Liver (tissue), 3 donors: ENCODE measurements around the gene NUDT16L1.

Source experiments
- EGR1 ChIP-seq, 2 donors: IDR thresholded peaks; 2 replicates each; pipeline ENCODE4 v1.6.1; 2016 to 2018; ENCODE audit warnings: antibody characterized with exemption in 2 of 2, low read depth in 2 of 2
- FOXA1 ChIP-seq: IDR thresholded peaks from 2 replicates; pipeline ENCODE4 v1.6.1; 2016; ENCODE audit warnings: antibody characterized with exemption
- JUND ChIP-seq, 2 donors: IDR thresholded peaks; 2 replicates each; pipeline ENCODE4 v1.6.1; 2016; ENCODE audit warnings: antibody characterized with exemption in 2 of 2
- RAD21 ChIP-seq, 2 donors: IDR thresholded peaks; 2 replicates each; pipeline ENCODE4 v1.6.1; 2016; ENCODE audit warnings: antibody characterized with exemption in 2 of 2, mild to moderate bottlenecking in 2 of 2
- RXRA ChIP-seq, 2 donors: IDR thresholded peaks; 2 replicates each; pipeline ENCODE4 v1.6.1; 2017 to 2018; ENCODE audit warnings: antibody characterized with exemption in 2 of 2, mild to moderate bottlenecking in 1 of 2
- SP1 ChIP-seq: IDR thresholded peaks from 2 replicates; pipeline ENCODE4 v1.6.1; 2018; ENCODE audit warnings: antibody characterized with exemption, mild to moderate bottlenecking
- TAF1 ChIP-seq: conservative IDR thresholded peaks from 2 replicates; pipeline ENCODE4 v1.6.1; 2016; ENCODE audit warnings: antibody characterized with exemption, mild to moderate bottlenecking
- YY1 ChIP-seq: IDR thresholded peaks from 2 replicates; pipeline ENCODE4 v1.6.1; 2016; ENCODE audit warnings: antibody characterized with exemption, mild to moderate bottlenecking
- ZBTB33 ChIP-seq: IDR thresholded peaks from 2 replicates; pipeline ENCODE4 v1.6.1; 2016; ENCODE audit warnings: antibody characterized with exemption
- TF ChIP-seq, protein P1 (sequence below): IDR thresholded peaks from 2 replicates; pipeline ENCODE4 v1.6.1; 2016; ENCODE audit warnings: antibody characterized with exemption
- TF ChIP-seq, protein P2 (sequence below): fragments of 150-350 bp; IDR thresholded peaks from 2 replicates; pipeline ENCODE4 v1.5.1; 2017; ENCODE audit warnings: improper control_type of control experiment, low read depth, low read length; ENCODE audit not compliant: missing input control
- TF ChIP-seq, protein P3 (sequence below): IDR thresholded peaks from 2 replicates; pipeline ENCODE4 v1.6.1; 2016; ENCODE audit warnings: antibody characterized with exemption
- donor health status: healthy.
- donor health status: healthy.

- TF ChIP-seq FOXA1 (no peak), RXRA (IDR thresholded peaks at IDR 0.05) (no peak), ZBTB33 (no peak), JUND (IDR thresholded peaks at IDR 0.05) (no peak), EGR1 (IDR thresholded peaks at IDR 0.05; ENCODE audit: low read depth in 2 of 2) (no peak), SP1 (no peak), RAD21 (IDR thresholded peaks at IDR 0.05) (no peak), TAF1 (no peak), YY1 (no peak)
- TF ChIP-seq, protein P1, sequence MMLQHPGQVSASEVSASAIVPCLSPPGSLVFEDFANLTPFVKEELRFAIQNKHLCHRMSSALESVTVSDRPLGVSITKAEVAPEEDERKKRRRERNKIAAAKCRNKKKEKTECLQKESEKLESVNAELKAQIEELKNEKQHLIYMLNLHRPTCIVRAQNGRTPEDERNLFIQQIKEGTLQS: no peak
- TF ChIP-seq, protein P2, sequence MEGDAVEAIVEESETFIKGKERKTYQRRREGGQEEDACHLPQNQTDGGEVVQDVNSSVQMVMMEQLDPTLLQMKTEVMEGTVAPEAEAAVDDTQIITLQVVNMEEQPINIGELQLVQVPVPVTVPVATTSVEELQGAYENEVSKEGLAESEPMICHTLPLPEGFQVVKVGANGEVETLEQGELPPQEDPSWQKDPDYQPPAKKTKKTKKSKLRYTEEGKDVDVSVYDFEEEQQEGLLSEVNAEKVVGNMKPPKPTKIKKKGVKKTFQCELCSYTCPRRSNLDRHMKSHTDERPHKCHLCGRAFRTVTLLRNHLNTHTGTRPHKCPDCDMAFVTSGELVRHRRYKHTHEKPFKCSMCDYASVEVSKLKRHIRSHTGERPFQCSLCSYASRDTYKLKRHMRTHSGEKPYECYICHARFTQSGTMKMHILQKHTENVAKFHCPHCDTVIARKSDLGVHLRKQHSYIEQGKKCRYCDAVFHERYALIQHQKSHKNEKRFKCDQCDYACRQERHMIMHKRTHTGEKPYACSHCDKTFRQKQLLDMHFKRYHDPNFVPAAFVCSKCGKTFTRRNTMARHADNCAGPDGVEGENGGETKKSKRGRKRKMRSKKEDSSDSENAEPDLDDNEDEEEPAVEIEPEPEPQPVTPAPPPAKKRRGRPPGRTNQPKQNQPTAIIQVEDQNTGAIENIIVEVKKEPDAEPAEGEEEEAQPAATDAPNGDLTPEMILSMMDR: no peak
- TF ChIP-seq, protein P3, sequence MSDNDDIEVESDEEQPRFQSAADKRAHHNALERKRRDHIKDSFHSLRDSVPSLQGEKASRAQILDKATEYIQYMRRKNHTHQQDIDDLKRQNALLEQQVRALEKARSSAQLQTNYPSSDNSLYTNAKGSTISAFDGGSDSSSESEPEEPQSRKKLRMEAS: no peak
Observed at GRCh38 chr16:4744555-4745273, 51.4 kb downstream of the NUDT16L1 start.
